HG03575 (cell line): Measurements from ENCODE around the gene DMD.
A peak's percentile ranks its signal among the peaks of the same experiment; 100 is the strongest.
"Not testable (repeated sequence)": the region's sequence is repeated elsewhere in the genome, so short reads cannot be mapped to it uniquely, and the experiment has no call there.

ENCODE experiments used
- ATAC-seq: cut with Tn5 transposase; IDR thresholded peaks from one replicate; pipeline ENCODE4 v1.9.1; 2021; ENCODE audit not compliant: unreplicated experiment, insufficient number of reproducible peaks, low FRiP score; ENCODE audit errors: extremely low read depth

DMD gene

GRCh38 chrX:32562261-32562660, 649.1 kb downstream of the DMD start:
- no peak for ATAC-seq

GRCh38 chrX:32545101-32545500, 666.2 kb downstream of the DMD start:
- ATAC-seq, result no peak

- ATAC-seq, result no peak
These were observed 672.8 kb downstream of the DMD start for GRCh38 chrX:32538554-32538953.

- peak; percentile 80 for ATAC-seq
These were observed 677.5 kb downstream of the DMD start for GRCh38 chrX:32533848-32534247.

GRCh38 chrX:32532262-32532661, 679.1 kb downstream of the DMD start:
- ATAC-seq, result no peak

- no peak for ATAC-seq
These were observed 680.4 kb downstream of the DMD start for GRCh38 chrX:32530802-32531403.

- not testable (repeated sequence) for ATAC-seq
These were observed 682.9 kb downstream of the DMD start for GRCh38 chrX:32528451-32528850.

- no peak for ATAC-seq
These were observed 686.1 kb downstream of the DMD start for GRCh38 chrX:32525234-32525633.

GRCh38 chrX:32524385-32524784, 687.0 kb downstream of the DMD start:
- no peak for ATAC-seq

GRCh38 chrX:32520789-32521188, 690.6 kb downstream of the DMD start:
- no peak for ATAC-seq

- peak; percentile 92 for ATAC-seq
These were observed 696.4 kb downstream of the DMD start for GRCh38 chrX:32514986-32515385.

- no peak for ATAC-seq
These were observed 709.7 kb downstream of the DMD start for GRCh38 chrX:32501606-32502005.

GRCh38 chrX:32496671-32497070, 714.7 kb downstream of the DMD start:
- ATAC-seq, result no peak

- no peak for ATAC-seq
These were observed 715.5 kb downstream of the DMD start for GRCh38 chrX:32495855-32496254.

- ATAC-seq, result no peak
These were observed 722.2 kb downstream of the DMD start for GRCh38 chrX:32489125-32489524.

GRCh38 chrX:32483534-32484136, 727.7 kb downstream of the DMD start:
- ATAC-seq, result no peak

GRCh38 chrX:32480019-32480418, 731.3 kb downstream of the DMD start:
- ATAC-seq, result no peak

GRCh38 chrX:32472364-32472763, 739.0 kb downstream of the DMD start:
- no peak for ATAC-seq

- no peak for ATAC-seq
These were observed 755.6 kb downstream of the DMD start for GRCh38 chrX:32455704-32456103.

GRCh38 chrX:32451954-32452695, 759.2 kb downstream of the DMD start:
- ATAC-seq, result no peak
